ENCODE data around the gene TRPC1.

DNA sequence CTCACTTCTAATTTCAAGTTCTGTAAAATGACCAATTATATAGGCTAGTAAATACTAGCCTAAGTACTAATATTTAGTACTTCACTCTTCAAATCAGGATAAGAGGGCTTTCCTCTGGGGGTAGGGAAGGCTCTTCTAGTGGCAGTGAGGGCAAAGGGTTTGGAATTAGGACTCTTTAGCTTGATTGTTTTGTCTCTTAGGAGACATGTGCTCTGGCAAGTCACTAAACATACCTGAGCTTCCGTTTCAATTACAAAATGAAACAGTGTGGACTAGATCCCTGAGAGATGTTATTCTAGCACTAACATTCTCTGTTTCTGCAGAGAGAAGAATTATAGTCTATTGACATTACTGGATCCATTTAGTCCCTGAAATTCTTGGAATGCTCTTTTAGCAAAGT lies 93.5 kb downstream of the TRPC1 start:
- TF ChIP-seq POLR2AphosphoS5 (IDR thresholded peaks at IDR 0.05; ENCODE audit: low read depth, low read length) = no peak
- TF ChIP-seq, protein P1, sequence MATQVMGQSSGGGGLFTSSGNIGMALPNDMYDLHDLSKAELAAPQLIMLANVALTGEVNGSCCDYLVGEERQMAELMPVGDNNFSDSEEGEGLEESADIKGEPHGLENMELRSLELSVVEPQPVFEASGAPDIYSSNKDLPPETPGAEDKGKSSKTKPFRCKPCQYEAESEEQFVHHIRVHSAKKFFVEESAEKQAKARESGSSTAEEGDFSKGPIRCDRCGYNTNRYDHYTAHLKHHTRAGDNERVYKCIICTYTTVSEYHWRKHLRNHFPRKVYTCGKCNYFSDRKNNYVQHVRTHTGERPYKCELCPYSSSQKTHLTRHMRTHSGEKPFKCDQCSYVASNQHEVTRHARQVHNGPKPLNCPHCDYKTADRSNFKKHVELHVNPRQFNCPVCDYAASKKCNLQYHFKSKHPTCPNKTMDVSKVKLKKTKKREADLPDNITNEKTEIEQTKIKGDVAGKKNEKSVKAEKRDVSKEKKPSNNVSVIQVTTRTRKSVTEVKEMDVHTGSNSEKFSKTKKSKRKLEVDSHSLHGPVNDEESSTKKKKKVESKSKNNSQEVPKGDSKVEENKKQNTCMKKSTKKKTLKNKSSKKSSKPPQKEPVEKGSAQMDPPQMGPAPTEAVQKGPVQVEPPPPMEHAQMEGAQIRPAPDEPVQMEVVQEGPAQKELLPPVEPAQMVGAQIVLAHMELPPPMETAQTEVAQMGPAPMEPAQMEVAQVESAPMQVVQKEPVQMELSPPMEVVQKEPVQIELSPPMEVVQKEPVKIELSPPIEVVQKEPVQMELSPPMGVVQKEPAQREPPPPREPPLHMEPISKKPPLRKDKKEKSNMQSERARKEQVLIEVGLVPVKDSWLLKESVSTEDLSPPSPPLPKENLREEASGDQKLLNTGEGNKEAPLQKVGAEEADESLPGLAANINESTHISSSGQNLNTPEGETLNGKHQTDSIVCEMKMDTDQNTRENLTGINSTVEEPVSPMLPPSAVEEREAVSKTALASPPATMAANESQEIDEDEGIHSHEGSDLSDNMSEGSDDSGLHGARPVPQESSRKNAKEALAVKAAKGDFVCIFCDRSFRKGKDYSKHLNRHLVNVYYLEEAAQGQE (IDR thresholded peaks at IDR 0.05; ENCODE audit: insufficient read depth in 1 of 2, low read depth in 2 of 2, low read length in 2 of 2) = no peak
- TF ChIP-seq TAF1 (IDR thresholded peaks at IDR 0.05; ENCODE audit: borderline replicate concordance, insufficient read depth, low read length) = no peak
- no peak for TF ChIP-seq SIN3A (IDR thresholded peaks at IDR 0.05; ENCODE audit: borderline replicate concordance, insufficient read depth, low read length)
- no peak for TF ChIP-seq FOXP2 (optimal IDR thresholded peaks at IDR 0.05; ENCODE audit: borderline replicate concordance, extremely low read depth, extremely low read length, insufficient read depth)

Measured in PFSK-1 (cell line).